MCF 10A (cell line): ENCODE measurements around the gene LGALS12. TPM values are rescaled to one million over a fixed set of nuclear protein-coding genes. Genes with fewer than 3 reads are reported as not detected.

Experiments used
- BruUV-seq: library from RNA; stranded (reverse); fragments of 400-500 nt; replicated peaks from 2 replicates; lab custom pipeline; 2021; lab: Mats Ljungman, UMichigan
- CTCF ChIA-PET: fragments of 300-600 bp; sonication (Branson Sonifier 250); formaldehyde crosslinking; extraction: SDS; loops from one replicate; lab custom pipeline; 2021; ENCODE audit warnings: antibody characterized with exemption, inconsistent platforms; lab: Yijun Ruan, JAX
- POLR2A ChIA-PET: fragments of 300-600, 350-650 bp; sonication (Branson Sonifier 250); formaldehyde crosslinking; extraction: SDS; loops from one replicate; lab custom pipeline; 2020; ENCODE audit warnings: antibody characterized with exemption, inconsistent platforms; lab: Yijun Ruan, JAX
- DNase-seq: peaks from one replicate; pipeline ENCODE4 v3.0.0-alpha.2; 2018; ENCODE audit not compliant: unreplicated experiment
- H3K27ac Mint-ChIP-seq: one replicate; pipeline ENCODE4 v1.8.0; 2022; ENCODE audit warnings: mild to moderate bottlenecking, low read depth, mixed read lengths; ENCODE audit not compliant: unreplicated experiment
- H3K27me3 Mint-ChIP-seq: one replicate; pipeline ENCODE4 v1.8.0; 2022; ENCODE audit warnings: mixed read lengths; ENCODE audit not compliant: insufficient read depth, unreplicated experiment
- H3K36me3 Mint-ChIP-seq: one replicate; pipeline ENCODE4 v1.8.0; 2022; ENCODE audit warnings: mild to moderate bottlenecking, moderate library complexity, mixed read lengths; ENCODE audit not compliant: insufficient read depth, unreplicated experiment
- H3K4me1 Mint-ChIP-seq: one replicate; pipeline ENCODE4 v1.8.0; 2022; ENCODE audit warnings: mixed read lengths; ENCODE audit not compliant: insufficient read depth, unreplicated experiment
- H3K4me3 Mint-ChIP-seq: one replicate; pipeline ENCODE4 v1.8.0; 2022; ENCODE audit warnings: mild to moderate bottlenecking, moderate library complexity, mixed read lengths; ENCODE audit not compliant: unreplicated experiment
- H3K9me3 Mint-ChIP-seq: one replicate; pipeline ENCODE4 v1.8.0; 2022; ENCODE audit warnings: mixed read lengths; ENCODE audit not compliant: unreplicated experiment
- CTCF ChIP-seq: fragments of 200-600 bp; IDR thresholded peaks from one replicate; pipeline ENCODE4 v1.8.0; 2022; ENCODE audit warnings: antibody characterized with exemption, mild to moderate bottlenecking; ENCODE audit not compliant: unreplicated experiment
- intact Hi-C: fragments of 100-400 bp; cut with micrococcal nuclease; formaldehyde crosslinking; loops from 2 replicates; pipeline ENCODE4 v1.14.1; 2022
- total RNA-seq: library from RNA; stranded (reverse); gene quantifications from 2 replicates; pipeline ENCODE4 v1.2.3, GENCODE V29; 2022

The LGALS12 gene
- total RNA-seq, 1 experiment from 2014 or later: not detected

DNA sequence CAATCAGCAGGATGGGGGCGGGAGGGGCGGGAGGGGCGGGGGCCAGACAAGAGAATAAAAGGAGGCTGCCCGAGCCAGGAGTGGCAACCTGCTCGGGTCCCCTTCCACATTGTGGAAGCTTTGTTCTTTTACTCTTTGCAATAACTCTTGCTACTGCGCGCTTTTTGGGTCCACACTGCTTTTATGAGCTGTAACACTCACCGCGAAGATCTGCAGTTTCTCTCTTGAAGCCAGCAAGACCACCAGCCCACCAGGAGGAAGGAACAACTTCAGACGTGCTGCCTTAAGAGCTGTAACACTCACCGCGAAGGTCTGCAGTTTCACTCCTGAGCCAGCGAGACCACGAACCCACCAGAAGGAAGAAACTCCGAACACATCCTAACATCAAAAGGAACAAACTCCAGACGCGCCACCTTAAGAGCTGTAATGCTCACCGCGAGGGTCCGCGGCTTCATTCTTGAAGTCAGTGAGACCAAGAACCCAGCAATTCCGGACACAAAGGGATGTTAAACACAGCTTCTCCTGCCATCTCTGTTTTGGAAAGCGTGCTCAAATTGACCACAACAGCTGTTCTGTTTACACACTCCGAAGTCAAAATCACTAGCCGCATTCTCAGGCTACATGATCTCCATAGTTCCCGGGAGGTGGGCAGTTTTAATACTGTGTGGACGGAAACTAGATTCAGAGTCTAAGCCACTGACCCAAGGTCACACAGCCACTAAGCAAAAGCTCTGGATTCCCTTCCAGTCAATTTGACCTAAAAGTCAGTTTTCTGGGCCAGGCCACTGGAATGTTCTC is 45.4 kb downstream of the LGALS12 start:
- no peak overlapping the region for H3K4me3 Mint-ChIP-seq
- ChIA-PET POLR2A (interaction anchor here (0.6 to 1.2 kb wide), 2 partner anchors 13 to 1226 kb away, joined by 3 to 4 read pairs; no protein-coding TSS in a partner anchor), CTCF (no interaction called here)
- intact Hi-C loops: no loop called here
- no peak overlapping the region for H3K27ac Mint-ChIP-seq
- H3K9me3 Mint-ChIP-seq: no peaks in the 10 kb centered on the region
- peaks cover 5% of the 10 kb centered on the region for H3K36me3 Mint-ChIP-seq
- no peaks in the 10 kb centered on the region for H3K4me1 Mint-ChIP-seq
- no peak for TF ChIP-seq CTCF
- H3K27me3 Mint-ChIP-seq: no peaks in the 10 kb centered on the region
- DNase-seq: no peak
- no TSS peak for BruUV-seq

DNA sequence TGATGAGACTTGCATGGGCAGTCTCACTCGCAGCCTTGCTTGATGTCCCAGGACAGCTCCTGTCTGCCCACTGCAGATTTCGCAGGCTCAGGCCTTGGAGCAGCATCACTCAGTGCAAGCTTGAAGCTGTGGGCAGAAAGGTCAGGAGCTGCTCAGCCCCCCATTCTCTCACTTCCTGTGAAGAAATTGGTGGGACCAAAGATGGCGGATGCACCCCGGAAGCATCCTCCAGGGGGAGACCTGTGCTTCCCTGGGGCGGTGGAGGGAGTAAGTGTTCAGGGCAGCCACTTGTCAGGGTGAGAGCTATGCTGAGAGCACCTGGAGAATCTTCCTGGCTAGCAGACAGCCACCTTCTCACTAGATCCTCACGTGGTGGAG is 46.0 kb downstream of the LGALS12 start:
- no TSS peak for BruUV-seq
- POLR2A ChIA-PET: interaction anchor here (0.6 to 1.2 kb wide), 2 partner anchors 12 to 1227 kb away, joined by 3 to 4 read pairs; no protein-coding TSS in a partner anchor
- H3K9me3 Mint-ChIP-seq: no peaks in the 10 kb centered on the region
- DNase-seq: no peak
- CTCF ChIA-PET: no interaction called here
- peaks cover 5% of the 10 kb centered on the region for H3K36me3 Mint-ChIP-seq
- no peak overlapping the region for H3K4me3 Mint-ChIP-seq
- H3K4me1 Mint-ChIP-seq: no peaks in the 10 kb centered on the region
- no peaks in the 10 kb centered on the region for H3K27me3 Mint-ChIP-seq
- H3K27ac Mint-ChIP-seq: no peak overlapping the region
- intact Hi-C loops: no loop called here
- no peak for TF ChIP-seq CTCF

- POLR2A ChIA-PET: no interaction called here
- no peak for DNase-seq
- no peaks in the 10 kb centered on the region for H3K4me1 Mint-ChIP-seq
- intact Hi-C loops: no loop called here
- no peak overlapping the region for H3K4me3 Mint-ChIP-seq
- H3K9me3 Mint-ChIP-seq: no peaks in the 10 kb centered on the region
- TF ChIP-seq CTCF: no peak
- H3K36me3 Mint-ChIP-seq: peaks cover 5% of the 10 kb centered on the region
- CTCF ChIA-PET: interaction anchor here (1.0 kb wide), 1 partner anchor 15 kb away, joined by 3 read pairs; no protein-coding TSS in a partner anchor
- no peaks in the 10 kb centered on the region for H3K27me3 Mint-ChIP-seq
- BruUV-seq: no TSS peak
- no peak overlapping the region for H3K27ac Mint-ChIP-seq
Observed at GRCh38 chr11:63552921-63553320, 47.0 kb downstream of the LGALS12 start.

- ChIA-PET CTCF (interaction anchor here (0.5 to 0.6 kb wide), 5 partner anchors 12 to 141 kb away, joined by 3 to 4 read pairs (median 3); no protein-coding TSS in a partner anchor), POLR2A (interaction anchor here (0.6 to 1.2 kb wide), 3 partner anchors 8 to 489 kb away, joined by 3 read pairs; no protein-coding TSS in a partner anchor)
- BruUV-seq: no TSS peak
- no peak overlapping the region for H3K4me3 Mint-ChIP-seq
- no peaks in the 10 kb centered on the region for H3K27me3 Mint-ChIP-seq
- no peaks in the 10 kb centered on the region for H3K4me1 Mint-ChIP-seq
- TF ChIP-seq CTCF: no peak
- no peaks in the 10 kb centered on the region for H3K9me3 Mint-ChIP-seq
- no peak overlapping the region for H3K27ac Mint-ChIP-seq
- H3K36me3 Mint-ChIP-seq: peaks cover 5% of the 10 kb centered on the region
- intact Hi-C loops: no loop called here
- no peak for DNase-seq
Observed at GRCh38 chr11:63553759-63554158, 47.9 kb downstream of the LGALS12 start.
